IMR-90 (cell line): ENCODE data around the gene LOC101059915.
"Not testable (repeated sequence)": the region's sequence is repeated elsewhere in the genome, so short reads cannot be mapped to it uniquely, and the experiment has no call there.

Experiments used
- ATAC-seq: fragments of 200-7000 bp; cut with Tn5 transposase; 2 replicates; pipeline ENCODE4 v1.9.1; 2020; ENCODE audit warnings: low read depth, mild to moderate bottlenecking, moderate library complexity
- BruUV-seq: library from RNA; stranded (reverse); fragments of 400-500 nt; replicated peaks from 2 replicates; lab custom pipeline; 2021; lab: Mats Ljungman, UMichigan
- CTCF ChIA-PET: fragments of 300-600 bp; formaldehyde crosslinking; extraction: SDS; loops from one replicate; lab custom pipeline; 2021; ENCODE audit warnings: antibody characterized with exemption; lab: Yijun Ruan, JAX
- POLR2A ChIA-PET: fragments of 300-600 bp; sonication (Branson Sonifier 250); formaldehyde crosslinking; loops from one replicate; lab custom pipeline; 2022; ENCODE audit warnings: antibody characterized with exemption; ENCODE audit not compliant: unreplicated experiment; lab: Charles Lee
- DNase-seq: peaks from one replicate; pipeline ENCODE4 v3.0.0; 2013
- H2AFZ ChIP-seq: replicated peaks from 2 replicates; pipeline ENCODE3; 2013; ENCODE audit warnings: low read length, mild to moderate bottlenecking; ENCODE audit not compliant: poor library complexity
- H2AK5ac ChIP-seq: 2 replicates; pipeline ENCODE4 v1.6.1; 2013; ENCODE audit warnings: low read depth, low read length, inconsistent platforms
- H2AK9ac ChIP-seq: replicated peaks from 2 replicates; pipeline ENCODE3; 2013; ENCODE audit warnings: mild to moderate bottlenecking, low read depth, low read length, moderate library complexity; ENCODE audit not compliant: poor library complexity
- H2BK120ac ChIP-seq: 2 replicates; pipeline ENCODE4 v1.6.1; 2013; ENCODE audit warnings: low read depth, low read length, inconsistent platforms
- H2BK15ac ChIP-seq: 3 replicates; pipeline ENCODE4 v1.6.1; 2013; ENCODE audit warnings: low read depth, low read length, inconsistent platforms
- H2BK20ac ChIP-seq: 2 replicates; pipeline ENCODE4 v1.6.1; 2013; ENCODE audit warnings: low read depth, mild to moderate bottlenecking, inconsistent platforms, low read length, moderate library complexity
- H2BK5ac ChIP-seq: 2 replicates; pipeline ENCODE4 v1.6.1; 2013; ENCODE audit warnings: mild to moderate bottlenecking, low read depth, low read length, inconsistent platforms; ENCODE audit not compliant: poor library complexity, severe bottlenecking
- H3K14ac ChIP-seq: replicated peaks from 2 replicates; pipeline ENCODE4 v1.6.1; 2013; ENCODE audit warnings: low read depth, low read length, inconsistent platforms
- H3K18ac ChIP-seq: 2 replicates; pipeline ENCODE4 v1.6.1; 2013; ENCODE audit warnings: low read depth, low read length, control low read depth
- H3K23ac ChIP-seq: 2 replicates; pipeline ENCODE4 v1.6.1; 2013; ENCODE audit warnings: low read depth, low read length, inconsistent platforms
- H3K27ac ChIP-seq: 2 replicates; pipeline ENCODE4 v1.5.1; 2013; ENCODE audit warnings: mild to moderate bottlenecking, control low read depth, low read length; ENCODE audit not compliant: insufficient read depth
- H3K27me3 ChIP-seq: 2 replicates; pipeline ENCODE4 v1.6.1; 2013; ENCODE audit warnings: low read length; ENCODE audit not compliant: control insufficient read depth, insufficient read depth
- H3K36me3 ChIP-seq: 2 replicates; pipeline ENCODE4 v1.6.1; 2013; ENCODE audit warnings: low read length, mixed read lengths; ENCODE audit not compliant: control insufficient read depth, insufficient read depth
- H3K4ac ChIP-seq: 2 replicates; pipeline ENCODE4 v1.6.1; 2013; ENCODE audit warnings: low read depth, low read length, inconsistent platforms
- H3K4me1 ChIP-seq: 2 replicates; pipeline ENCODE4 v1.6.1; 2013; ENCODE audit warnings: low read length, mixed read lengths; ENCODE audit not compliant: control insufficient read depth, insufficient read depth
- H3K4me2 ChIP-seq: 2 replicates; pipeline ENCODE4 v1.6.1; 2013; ENCODE audit warnings: low read depth, mild to moderate bottlenecking, control low read depth, low read length, moderate library complexity
- H3K4me3 ChIP-seq: 2 replicates; pipeline ENCODE4 v1.5.1; 2013; ENCODE audit warnings: low read depth, mild to moderate bottlenecking, control low read depth, low read length, moderate library complexity; ENCODE audit not compliant: insufficient read depth
- H3K56ac ChIP-seq: 2 replicates; pipeline ENCODE4 v1.6.1; 2013; ENCODE audit warnings: low read length, inconsistent platforms; ENCODE audit not compliant: insufficient read depth; ENCODE audit errors: extremely low read depth
- H3K79me1 ChIP-seq, 2 experiments: 2 replicates each; pipeline ENCODE4 v1.6.1; 2013; ENCODE audit warnings: low read length in 2 of 2, inconsistent platforms in 1 of 2, low read depth in 1 of 2
- H3K9ac ChIP-seq: 2 replicates; pipeline ENCODE4 v1.6.1; 2013; ENCODE audit warnings: low read depth, low read length, control low read depth
- H3K9me1 ChIP-seq: 2 replicates; pipeline ENCODE4 v1.6.1; 2013; ENCODE audit warnings: low read length, inconsistent platforms; ENCODE audit not compliant: insufficient read depth
- H3K9me3 ChIP-seq: 2 replicates; pipeline ENCODE4 v1.6.1; 2013; ENCODE audit warnings: low read length; ENCODE audit not compliant: control insufficient read depth, insufficient read depth
- H4K20me1 ChIP-seq: 2 replicates; pipeline ENCODE4 v1.6.1; 2013; ENCODE audit warnings: low read length, inconsistent platforms; ENCODE audit not compliant: insufficient read depth
- H4K5ac ChIP-seq: 2 replicates; pipeline ENCODE4 v1.6.1; 2013; ENCODE audit warnings: mild to moderate bottlenecking, low read depth, low read length, control low read depth
- H4K8ac ChIP-seq, 2 experiments: 2 replicates each; pipeline ENCODE4 v1.6.1; 2013; ENCODE audit warnings: low read depth in 2 of 2, low read length in 2 of 2, control low read depth in 1 of 2, inconsistent platforms in 1 of 2
- H4K91ac ChIP-seq: 2 replicates; pipeline ENCODE4 v1.6.1; 2013; ENCODE audit warnings: low read depth, low read length, inconsistent platforms; ENCODE audit not compliant: insufficient read depth
- WGBS, 2 experiments: methylation state at CpG; one replicate each; pipeline versions ENCODE4 v1.1.5 to v1.1.7; 2013; ENCODE audit warnings: missing lambda C conversion rate in 2 of 2; ENCODE audit not compliant: insufficient read length in 1 of 2; ENCODE audit errors: extremely low coverage in 2 of 2; 5-methylcytosine and 5-hydroxymethylcytosine counted together
- dilution Hi-C: fragments of 300-500 bp; cut with HindIII; formaldehyde crosslinking; loops from one replicate; pipeline ENCODE4 v1.14.3; 2018; ENCODE audit warnings: low sequenced_read_pairs; ENCODE audit not compliant: unreplicated experiment
- in situ Hi-C: fragments of 300-500 bp; cut with MboI; formaldehyde crosslinking; loops from 3 replicates; pipeline ENCODE4 v1.14.3; 2019; ENCODE audit warnings: low sequenced_read_pairs, inconsistent platforms, mixed read lengths
- intact Hi-C: fragments of 100-400 bp; cut with micrococcal nuclease; formaldehyde crosslinking; loops from 2 replicates; pipeline ENCODE4 v1.10.0; 2022

The LOC101059915 gene

DNA sequence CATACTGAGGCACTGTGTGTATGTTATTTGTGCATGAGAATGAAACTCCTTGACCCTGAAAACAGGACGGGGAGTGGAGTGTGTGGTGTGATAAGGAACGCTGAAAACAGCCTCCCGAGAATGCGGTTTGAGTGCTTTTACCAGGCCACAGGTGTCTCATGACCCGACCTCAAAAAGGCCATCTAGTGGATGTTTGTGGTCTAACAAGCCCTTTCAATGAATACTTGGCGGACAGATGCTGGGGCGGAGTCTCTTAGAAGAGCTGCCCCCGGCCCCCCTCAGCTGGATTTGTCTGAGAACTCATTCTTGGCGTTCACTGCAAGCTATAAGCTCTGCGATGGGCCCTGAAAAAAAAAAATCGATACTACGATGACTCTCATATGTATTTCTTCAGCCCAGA is 35.5 kb downstream of the LOC101059915 start:
- H3K4me1 ChIP-seq, H4K5ac ChIP-seq, POLR2A ChIA-PET, in situ Hi-C loops, intact Hi-C loops, H3K27me3 ChIP-seq, H3K9me1 ChIP-seq, H2AK5ac ChIP-seq, DNase-seq, dilution Hi-C loops, H3K9me3 ChIP-seq, H3K14ac ChIP-seq, H3K18ac ChIP-seq, H2BK120ac ChIP-seq, H4K91ac ChIP-seq, H3K79me1 ChIP-seq, H3K4me3 ChIP-seq, H2BK15ac ChIP-seq, ATAC-seq, H3K4ac ChIP-seq, H3K4me2 ChIP-seq, H3K56ac ChIP-seq, H3K27ac ChIP-seq, H3K23ac ChIP-seq, CTCF ChIA-PET, H3K9ac ChIP-seq, H2AFZ ChIP-seq, H4K8ac ChIP-seq, H4K20me1 ChIP-seq, H2BK5ac ChIP-seq, H3K36me3 ChIP-seq, BruUV-seq, H2BK20ac ChIP-seq, H2AK9ac ChIP-seq: not testable (repeated sequence)
- WGBS, 2 experiments = no CpG with 5 or more reads among the region's 12 CpGs

DNA sequence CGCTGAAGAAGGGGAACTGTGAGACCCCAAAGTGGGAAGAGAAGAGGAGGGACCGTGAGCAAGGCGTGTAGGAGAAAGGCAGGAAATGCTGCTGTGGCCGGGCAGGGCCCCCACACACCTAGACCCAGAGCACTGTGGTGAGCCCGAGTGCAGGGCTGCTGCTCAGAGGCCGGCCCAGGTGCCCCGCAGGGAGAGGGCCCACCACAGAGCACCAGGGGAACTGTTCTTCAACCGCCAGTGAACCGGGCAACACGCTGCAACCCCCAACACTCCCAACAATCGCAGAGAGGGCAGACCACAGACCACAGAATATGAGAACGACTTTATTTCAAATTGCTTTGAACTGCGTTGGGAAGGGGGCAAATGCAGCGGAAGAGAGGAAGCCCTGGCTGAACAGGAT is 46.7 kb downstream of the LOC101059915 start:
- H4K8ac ChIP-seq, in situ Hi-C loops, H2BK15ac ChIP-seq, H3K36me3 ChIP-seq, H3K4ac ChIP-seq, H3K4me3 ChIP-seq, ATAC-seq, H2BK5ac ChIP-seq, H3K79me1 ChIP-seq, H3K4me1 ChIP-seq, H3K23ac ChIP-seq, CTCF ChIA-PET, H3K18ac ChIP-seq, intact Hi-C loops, POLR2A ChIA-PET, H3K9ac ChIP-seq, dilution Hi-C loops, H4K5ac ChIP-seq, H3K27me3 ChIP-seq, H2AK9ac ChIP-seq, H2BK20ac ChIP-seq, H3K14ac ChIP-seq, H2AFZ ChIP-seq, H2AK5ac ChIP-seq, BruUV-seq, DNase-seq, H3K4me2 ChIP-seq, H2BK120ac ChIP-seq, H3K9me3 ChIP-seq, H4K20me1 ChIP-seq, H4K91ac ChIP-seq, H3K9me1 ChIP-seq, H3K56ac ChIP-seq, H3K27ac ChIP-seq: not testable (repeated sequence)
- WGBS, 2 experiments = no CpG with 5 or more reads among the region's 14 CpGs
